ENCODE measurements around the gene EPSTI1.

DNA sequence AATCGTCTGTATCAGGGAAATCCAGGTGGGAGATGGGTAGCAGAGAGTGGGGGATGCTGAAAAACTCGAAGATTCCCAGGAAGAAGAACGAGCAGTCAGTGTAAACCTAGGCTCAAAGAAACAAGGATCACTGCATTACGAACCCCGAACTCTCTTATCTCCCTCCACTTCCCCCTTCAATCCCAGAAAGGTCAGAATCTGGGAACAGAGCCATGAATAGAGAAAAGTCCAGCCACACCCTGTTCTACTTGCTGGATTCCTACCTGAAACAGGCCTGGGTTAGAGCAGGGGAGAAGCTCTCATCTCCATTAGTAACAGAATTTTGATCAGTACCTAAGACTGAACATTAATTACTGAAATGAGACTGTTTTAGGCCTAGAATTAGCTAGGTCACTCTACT, 24.4 kb downstream of the EPSTI1 start:
- TF ChIP-seq, protein P1, sequence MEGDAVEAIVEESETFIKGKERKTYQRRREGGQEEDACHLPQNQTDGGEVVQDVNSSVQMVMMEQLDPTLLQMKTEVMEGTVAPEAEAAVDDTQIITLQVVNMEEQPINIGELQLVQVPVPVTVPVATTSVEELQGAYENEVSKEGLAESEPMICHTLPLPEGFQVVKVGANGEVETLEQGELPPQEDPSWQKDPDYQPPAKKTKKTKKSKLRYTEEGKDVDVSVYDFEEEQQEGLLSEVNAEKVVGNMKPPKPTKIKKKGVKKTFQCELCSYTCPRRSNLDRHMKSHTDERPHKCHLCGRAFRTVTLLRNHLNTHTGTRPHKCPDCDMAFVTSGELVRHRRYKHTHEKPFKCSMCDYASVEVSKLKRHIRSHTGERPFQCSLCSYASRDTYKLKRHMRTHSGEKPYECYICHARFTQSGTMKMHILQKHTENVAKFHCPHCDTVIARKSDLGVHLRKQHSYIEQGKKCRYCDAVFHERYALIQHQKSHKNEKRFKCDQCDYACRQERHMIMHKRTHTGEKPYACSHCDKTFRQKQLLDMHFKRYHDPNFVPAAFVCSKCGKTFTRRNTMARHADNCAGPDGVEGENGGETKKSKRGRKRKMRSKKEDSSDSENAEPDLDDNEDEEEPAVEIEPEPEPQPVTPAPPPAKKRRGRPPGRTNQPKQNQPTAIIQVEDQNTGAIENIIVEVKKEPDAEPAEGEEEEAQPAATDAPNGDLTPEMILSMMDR (IDR thresholded peaks at IDR 0.05; ENCODE audit: borderline replicate concordance, extremely low read depth, low read length, poor library complexity, severe bottlenecking), result no peak
- no peak for TF ChIP-seq EZH2 (IDR thresholded peaks at IDR 0.05; ENCODE audit: borderline replicate concordance, low read depth, low read length, severe bottlenecking)
